Skin epidermis (tissue), 12 donors: Measurements from ENCODE around the gene CHRNA5.
A peak's percentile ranks its signal among the peaks of the same experiment; 100 is the strongest.

Experiments
- H3K27ac ChIP-seq, 21 experiments: fragments of 200-600 bp; sonication (generic) in 11 of 21; one replicate each; pipeline ENCODE4 v1.5.0; 2020; ENCODE audit warnings: mild to moderate bottlenecking in 3 of 21, inconsistent platforms in 2 of 21, moderate library complexity in 2 of 21
- H3K4me3 ChIP-seq, 7 experiments: fragments of 200-600 bp; sonication (generic) in 2 of 7; one replicate each; pipeline ENCODE4 v1.5.0; 2020; ENCODE audit warnings: inconsistent platforms in 2 of 7, mild to moderate bottlenecking in 2 of 7, moderate library complexity in 1 of 7

Gene CHRNA5

GRCh38 chr15:78618490-78618934, 53.2 kb downstream of the CHRNA5 start:
- Histone ChIP-seq H3K4me3 (no peak overlapping the region), H3K27ac (no peak overlapping the region)

GRCh38 chr15:78619022-78619950, 54.0 kb downstream of the CHRNA5 start:
- no peak overlapping the region for H3K4me3 ChIP-seq
- H3K27ac ChIP-seq: no peak overlapping the region

GRCh38 chr15:78620021-78620526, 54.8 kb downstream of the CHRNA5 start:
- H3K27ac ChIP-seq: no peak overlapping the region

GRCh38 chr15:78620527-78621421, 55.5 kb downstream of the CHRNA5 start, which contains the start of gene CHRNA3:
CHRNA3 (minus strand) TSS chr15:78620996; CDS start chr15:78620794, 202 bp downstream.
- Histone ChIP-seq H3K4me3 (peak within 1 kb of the TSS; percentile 9 to 43 (median 16)), H3K27ac (no peak within 1 kb of the TSS)

More at GRCh38 chr15:78620021-78620526, 54.8 kb downstream of the CHRNA5 start:
- H3K4me3 ChIP-seq: peak overlapping the region in 6 of 7 experiments; percentile 9 to 43 (median 24)

GRCh38 chr15:78621810-78622402, 56.6 kb downstream of the CHRNA5 start:
- Histone ChIP-seq H3K27ac (no peak overlapping the region), H3K4me3 (no peak overlapping the region)

- H3K27ac ChIP-seq: no peak overlapping the region
These were observed 58.6 kb downstream of the CHRNA5 start for GRCh38 chr15:78623786-78624497.

GRCh38 chr15:78624651-78625590, 59.6 kb downstream of the CHRNA5 start:
- Histone ChIP-seq H3K4me3 (no peak overlapping the region), H3K27ac (peak overlapping the region in 1 of 21 experiments; percentile 24)

More at GRCh38 chr15:78623786-78624497, 58.6 kb downstream of the CHRNA5 start:
- no peak overlapping the region for H3K4me3 ChIP-seq

GRCh38 chr15:78625606-78626280, 60.4 kb downstream of the CHRNA5 start:
- peak overlapping the region in 2 of 21 experiments; percentile 11 to 24 for H3K27ac ChIP-seq
- no peak overlapping the region for H3K4me3 ChIP-seq

GRCh38 chr15:78626381-78626995, 61.2 kb downstream of the CHRNA5 start:
- H3K27ac ChIP-seq: no peak overlapping the region
- H3K4me3 ChIP-seq: no peak overlapping the region

GRCh38 chr15:78627348-78627747, 62.0 kb downstream of the CHRNA5 start:
- no peak overlapping the region for H3K4me3 ChIP-seq

GRCh38 chr15:78628227-78628626, 62.9 kb downstream of the CHRNA5 start:
- Histone ChIP-seq H3K4me3 (no peak overlapping the region), H3K27ac (no peak overlapping the region)

More at GRCh38 chr15:78627348-78627747, 62.0 kb downstream of the CHRNA5 start:
- H3K27ac ChIP-seq: no peak overlapping the region

- Histone ChIP-seq H3K4me3 (no peak overlapping the region), H3K27ac (no peak overlapping the region)
These were observed 63.9 kb downstream of the CHRNA5 start for GRCh38 chr15:78629031-78629715.

GRCh38 chr15:78629716-78630065, 64.4 kb downstream of the CHRNA5 start:
- no peak overlapping the region for H3K4me3 ChIP-seq
- no peak overlapping the region for H3K27ac ChIP-seq

GRCh38 chr15:78630886-78631633, 65.7 kb downstream of the CHRNA5 start:
- no peak overlapping the region for H3K4me3 ChIP-seq
- no peak overlapping the region for H3K27ac ChIP-seq

- Histone ChIP-seq H3K27ac (no peak overlapping the region), H3K4me3 (no peak overlapping the region)
These were observed 68.0 kb downstream of the CHRNA5 start for GRCh38 chr15:78633348-78633747.
